Measurements from ENCODE around the gene CPEB3. TPM values are rescaled to one million over a fixed set of nuclear protein-coding genes. Genes with fewer than 3 reads are reported as not detected.

Gene CPEB3
- total and polyA plus RNA-seq, 11 donors: 1.5 to 17.2 (median 9.9) TPM

DNA sequence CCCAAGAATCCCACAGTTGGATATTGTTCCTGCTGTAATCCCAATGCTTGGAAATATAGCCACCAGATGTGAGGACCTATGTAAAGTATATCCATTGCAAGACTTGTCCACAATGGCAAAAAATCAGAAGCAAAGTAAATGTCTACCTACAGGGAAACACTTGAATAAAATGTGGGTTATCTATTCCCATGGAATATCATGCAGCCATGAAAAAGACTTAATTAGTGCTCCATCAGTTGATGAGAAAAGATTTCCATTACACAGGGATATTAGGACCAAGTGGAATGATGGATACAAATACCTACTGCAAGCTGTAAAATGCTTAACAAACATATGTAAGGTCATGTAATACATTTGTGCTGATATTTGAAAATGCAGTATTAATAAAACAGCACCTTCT, 236.1 kb downstream of the CPEB3 start:
- Histone ChIP-seq H3K27me3 (no peaks in the 10 kb centered on the region), H3K36me3 (peaks cover 0 to 46% (median 23%) of the 10 kb centered on the region in 9 donors), H3K4me3 (no peak overlapping the region), H3K27ac (no peak overlapping the region), H3K4me1 (peaks cover 0 to 17% (median 0%) of the 10 kb centered on the region in 12 donors), H3K9me3 (no peaks in the 10 kb centered on the region)
- intact Hi-C loops (cut with DNase I): no loop called here
- TF ChIP-seq POLR2A (IDR thresholded peaks at IDR 0.05): no peak
- TF ChIP-seq, protein P1, sequence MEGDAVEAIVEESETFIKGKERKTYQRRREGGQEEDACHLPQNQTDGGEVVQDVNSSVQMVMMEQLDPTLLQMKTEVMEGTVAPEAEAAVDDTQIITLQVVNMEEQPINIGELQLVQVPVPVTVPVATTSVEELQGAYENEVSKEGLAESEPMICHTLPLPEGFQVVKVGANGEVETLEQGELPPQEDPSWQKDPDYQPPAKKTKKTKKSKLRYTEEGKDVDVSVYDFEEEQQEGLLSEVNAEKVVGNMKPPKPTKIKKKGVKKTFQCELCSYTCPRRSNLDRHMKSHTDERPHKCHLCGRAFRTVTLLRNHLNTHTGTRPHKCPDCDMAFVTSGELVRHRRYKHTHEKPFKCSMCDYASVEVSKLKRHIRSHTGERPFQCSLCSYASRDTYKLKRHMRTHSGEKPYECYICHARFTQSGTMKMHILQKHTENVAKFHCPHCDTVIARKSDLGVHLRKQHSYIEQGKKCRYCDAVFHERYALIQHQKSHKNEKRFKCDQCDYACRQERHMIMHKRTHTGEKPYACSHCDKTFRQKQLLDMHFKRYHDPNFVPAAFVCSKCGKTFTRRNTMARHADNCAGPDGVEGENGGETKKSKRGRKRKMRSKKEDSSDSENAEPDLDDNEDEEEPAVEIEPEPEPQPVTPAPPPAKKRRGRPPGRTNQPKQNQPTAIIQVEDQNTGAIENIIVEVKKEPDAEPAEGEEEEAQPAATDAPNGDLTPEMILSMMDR (IDR thresholded peaks at IDR 0.05): no peak
- ATAC-seq: no peak
- no peak for DNase-seq

DNA sequence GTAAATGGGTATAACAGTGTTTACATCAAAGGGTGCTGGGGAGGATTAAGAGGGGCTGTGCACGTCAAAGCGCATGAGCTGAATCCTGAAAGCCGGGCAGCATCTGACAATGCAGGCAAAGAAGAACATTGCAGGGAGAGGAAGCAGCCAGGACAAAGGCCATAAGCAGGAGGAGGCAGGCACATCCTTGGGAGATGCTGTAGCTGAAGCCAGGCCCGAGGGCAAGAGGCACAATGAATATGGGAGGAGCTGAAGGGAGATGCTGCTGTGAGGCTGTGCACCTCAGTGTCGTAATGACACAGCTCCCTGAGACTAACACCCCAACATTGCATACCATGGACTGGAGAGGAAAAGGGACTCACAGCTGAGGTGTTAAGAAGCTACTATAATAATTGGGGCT, 238.1 kb downstream of the CPEB3 start:
- ATAC-seq (no peak), DNase-seq (no peak)
- H3K9me3 ChIP-seq: no peaks in the 10 kb centered on the region
- H3K27ac ChIP-seq: peak overlapping the region in 1 of 12 donors; percentile 33
- no peaks in the 10 kb centered on the region for H3K27me3 ChIP-seq
- no peak overlapping the region for H3K4me3 ChIP-seq
- TF ChIP-seq POLR2A (IDR thresholded peaks at IDR 0.05): no peak
- TF ChIP-seq, protein P1 (IDR thresholded peaks at IDR 0.05): no peak
- peaks cover 0 to 41% (median 23%) of the 10 kb centered on the region in 9 donors for H3K36me3 ChIP-seq
- 75 to 83% (median 81%) methylated on average over 5 of the region's 5 CpGs for WGBS, 4 donors
- peaks cover 0 to 22% (median 2%) of the 10 kb centered on the region in 12 donors for H3K4me1 ChIP-seq
- intact Hi-C loops (cut with DNase I): no loop called here

DNA sequence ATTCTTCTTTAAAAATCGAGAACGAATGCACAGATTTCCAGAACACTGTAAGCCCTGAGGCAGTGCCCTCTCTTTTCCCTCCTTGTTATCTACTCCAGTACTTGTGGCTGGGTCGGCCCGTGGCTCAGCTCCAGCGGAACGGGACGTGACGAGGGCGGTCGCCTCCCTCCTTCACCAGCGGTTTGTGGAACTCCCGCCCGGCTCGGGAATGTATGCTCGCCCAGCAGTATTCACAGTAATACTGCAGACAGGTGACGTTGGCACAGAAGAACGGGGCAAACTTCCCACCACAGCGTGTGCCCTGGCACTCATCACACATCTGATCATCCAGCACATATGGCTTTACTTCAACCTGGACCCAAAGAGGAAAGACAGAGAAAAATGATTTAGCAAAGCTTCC, 238.8 kb downstream of the CPEB3 start:
- peak; percentile 91 to 95 (median 94) for ATAC-seq
- H3K27ac ChIP-seq: peak overlapping the region in 10 of 12 donors; percentile 0 to 58 (median 40)

DNA sequence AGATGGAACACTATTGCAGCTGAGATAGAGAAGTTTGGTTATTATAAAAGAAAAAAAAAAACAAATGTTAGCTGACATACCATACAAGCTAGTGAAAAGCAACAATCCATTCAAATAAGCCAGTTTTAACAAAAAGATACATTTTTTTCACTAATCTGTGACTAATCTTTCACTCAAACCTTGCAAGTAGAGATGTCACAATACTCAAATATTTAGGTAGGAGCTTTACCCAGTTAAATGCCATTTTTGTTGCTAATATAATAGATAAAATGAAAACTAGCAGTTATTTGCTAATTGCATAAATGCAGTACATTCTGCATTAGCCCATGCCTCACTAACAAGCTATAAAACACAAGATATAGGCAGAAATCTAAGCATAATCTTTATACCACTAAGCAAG, 243.7 kb downstream of the CPEB3 start:
- ATAC-seq: no peak
- TF ChIP-seq POLR2A (IDR thresholded peaks at IDR 0.05): no peak
- TF ChIP-seq, protein P1 (IDR thresholded peaks at IDR 0.05): no peak
- intact Hi-C loops (cut with DNase I): no loop called here
- no peaks in the 10 kb centered on the region for H3K27me3 ChIP-seq
- no peak overlapping the region for H3K27ac ChIP-seq
- DNase-seq: no peak
- peaks cover 0 to 24% (median 0%) of the 10 kb centered on the region in 12 donors for H3K4me1 ChIP-seq
- H3K9me3 ChIP-seq: no peaks in the 10 kb centered on the region
- H3K4me3 ChIP-seq: no peak overlapping the region
- H3K36me3 ChIP-seq: peaks cover 0 to 21% (median 11%) of the 10 kb centered on the region in 9 donors

More for the DNA sequence above, 238.8 kb downstream of the CPEB3 start:
- 41 to 56% (median 50%) methylated on average over 18 of the region's 18 CpGs for WGBS, 4 donors
- Histone ChIP-seq H3K9me3 (no peaks in the 10 kb centered on the region), H3K4me1 (peaks cover 0 to 24% (median 1%) of the 10 kb centered on the region in 12 donors), H3K36me3 (peaks cover 0 to 41% (median 23%) of the 10 kb centered on the region in 9 donors), H3K27me3 (no peaks in the 10 kb centered on the region), H3K4me3 (no peak overlapping the region)
- intact Hi-C loops (cut with DNase I): no loop called here
- DNase-seq: peak; percentile 60 to 86 (median 81)
- no peak for TF ChIP-seq POLR2A (IDR thresholded peaks at IDR 0.05)
- TF ChIP-seq, protein P1 (IDR thresholded peaks at IDR 0.05): no peak

Measured in heart left ventricle (tissue), 16 donors.